Measurements from ENCODE around the gene ERMP1.

DNA sequence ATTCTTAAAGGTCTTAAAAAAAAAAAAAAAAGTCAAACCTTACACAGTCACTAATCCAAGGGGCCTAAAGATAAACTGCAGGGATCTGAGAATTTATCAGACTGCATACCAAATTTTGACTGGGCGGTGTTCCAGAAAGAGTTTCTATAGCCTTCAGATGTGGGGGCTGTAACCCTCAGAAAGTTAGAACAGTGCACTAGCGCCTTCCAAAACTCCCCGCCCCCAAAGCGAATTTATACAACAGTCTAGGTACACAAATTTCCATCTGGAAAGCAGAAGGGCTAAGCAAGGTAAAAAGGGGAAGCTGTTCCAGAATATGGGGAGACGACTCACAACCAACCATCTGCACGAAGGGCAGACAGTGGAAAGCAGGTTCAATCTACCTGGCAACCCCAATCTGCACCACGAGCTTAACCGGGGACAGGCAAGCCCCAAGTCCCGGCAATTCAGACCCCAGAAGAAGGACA lies 813 bp downstream of the ERMP1 start:
- TF ChIP-seq RNF2 (IDR thresholded peaks at IDR 0.05; ENCODE audit: borderline replicate concordance, low read depth, low read length, missing control alignments, poor library complexity, severe bottlenecking) (no peak), RBBP5 (IDR thresholded peaks at IDR 0.05; ENCODE audit: borderline replicate concordance, low read depth, low read length) (no peak), HDAC6 (IDR thresholded peaks at IDR 0.05; ENCODE audit: low read depth, low read length) (no peak), EP300 (IDR thresholded peaks at IDR 0.05; ENCODE audit: borderline replicate concordance in 1 of 2, low read depth in 2 of 2, low read length in 2 of 2) (no peak), EZH2 (IDR thresholded peaks at IDR 0.05; ENCODE audit: low read depth, low read length, severe bottlenecking) (no peak)
- TF ChIP-seq, protein P1, sequence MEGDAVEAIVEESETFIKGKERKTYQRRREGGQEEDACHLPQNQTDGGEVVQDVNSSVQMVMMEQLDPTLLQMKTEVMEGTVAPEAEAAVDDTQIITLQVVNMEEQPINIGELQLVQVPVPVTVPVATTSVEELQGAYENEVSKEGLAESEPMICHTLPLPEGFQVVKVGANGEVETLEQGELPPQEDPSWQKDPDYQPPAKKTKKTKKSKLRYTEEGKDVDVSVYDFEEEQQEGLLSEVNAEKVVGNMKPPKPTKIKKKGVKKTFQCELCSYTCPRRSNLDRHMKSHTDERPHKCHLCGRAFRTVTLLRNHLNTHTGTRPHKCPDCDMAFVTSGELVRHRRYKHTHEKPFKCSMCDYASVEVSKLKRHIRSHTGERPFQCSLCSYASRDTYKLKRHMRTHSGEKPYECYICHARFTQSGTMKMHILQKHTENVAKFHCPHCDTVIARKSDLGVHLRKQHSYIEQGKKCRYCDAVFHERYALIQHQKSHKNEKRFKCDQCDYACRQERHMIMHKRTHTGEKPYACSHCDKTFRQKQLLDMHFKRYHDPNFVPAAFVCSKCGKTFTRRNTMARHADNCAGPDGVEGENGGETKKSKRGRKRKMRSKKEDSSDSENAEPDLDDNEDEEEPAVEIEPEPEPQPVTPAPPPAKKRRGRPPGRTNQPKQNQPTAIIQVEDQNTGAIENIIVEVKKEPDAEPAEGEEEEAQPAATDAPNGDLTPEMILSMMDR (IDR thresholded peaks at IDR 0.05; ENCODE audit: control extremely low read depth in 1 of 3, insufficient read depth in 1 of 3, low read depth in 1 of 3, low read length in 3 of 3): no peak
- TF ChIP-seq, protein P2, sequence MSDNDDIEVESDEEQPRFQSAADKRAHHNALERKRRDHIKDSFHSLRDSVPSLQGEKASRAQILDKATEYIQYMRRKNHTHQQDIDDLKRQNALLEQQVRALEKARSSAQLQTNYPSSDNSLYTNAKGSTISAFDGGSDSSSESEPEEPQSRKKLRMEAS (IDR thresholded peaks at IDR 0.05): no peak
- TF ChIP-seq, protein P3, sequence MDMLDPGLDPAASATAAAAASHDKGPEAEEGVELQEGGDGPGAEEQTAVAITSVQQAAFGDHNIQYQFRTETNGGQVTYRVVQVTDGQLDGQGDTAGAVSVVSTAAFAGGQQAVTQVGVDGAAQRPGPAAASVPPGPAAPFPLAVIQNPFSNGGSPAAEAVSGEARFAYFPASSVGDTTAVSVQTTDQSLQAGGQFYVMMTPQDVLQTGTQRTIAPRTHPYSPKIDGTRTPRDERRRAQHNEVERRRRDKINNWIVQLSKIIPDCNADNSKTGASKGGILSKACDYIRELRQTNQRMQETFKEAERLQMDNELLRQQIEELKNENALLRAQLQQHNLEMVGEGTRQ (IDR thresholded peaks at IDR 0.05; ENCODE audit: low read length): no peak

Measured in H1 (cell line).